ENCODE measurements around the gene FAF1.

- TF ChIP-seq, protein P1, sequence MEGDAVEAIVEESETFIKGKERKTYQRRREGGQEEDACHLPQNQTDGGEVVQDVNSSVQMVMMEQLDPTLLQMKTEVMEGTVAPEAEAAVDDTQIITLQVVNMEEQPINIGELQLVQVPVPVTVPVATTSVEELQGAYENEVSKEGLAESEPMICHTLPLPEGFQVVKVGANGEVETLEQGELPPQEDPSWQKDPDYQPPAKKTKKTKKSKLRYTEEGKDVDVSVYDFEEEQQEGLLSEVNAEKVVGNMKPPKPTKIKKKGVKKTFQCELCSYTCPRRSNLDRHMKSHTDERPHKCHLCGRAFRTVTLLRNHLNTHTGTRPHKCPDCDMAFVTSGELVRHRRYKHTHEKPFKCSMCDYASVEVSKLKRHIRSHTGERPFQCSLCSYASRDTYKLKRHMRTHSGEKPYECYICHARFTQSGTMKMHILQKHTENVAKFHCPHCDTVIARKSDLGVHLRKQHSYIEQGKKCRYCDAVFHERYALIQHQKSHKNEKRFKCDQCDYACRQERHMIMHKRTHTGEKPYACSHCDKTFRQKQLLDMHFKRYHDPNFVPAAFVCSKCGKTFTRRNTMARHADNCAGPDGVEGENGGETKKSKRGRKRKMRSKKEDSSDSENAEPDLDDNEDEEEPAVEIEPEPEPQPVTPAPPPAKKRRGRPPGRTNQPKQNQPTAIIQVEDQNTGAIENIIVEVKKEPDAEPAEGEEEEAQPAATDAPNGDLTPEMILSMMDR (IDR thresholded peaks at IDR 0.05) = no peak
- TF ChIP-seq POLR2A (IDR thresholded peaks at IDR 0.05) = no peak
Measured at GRCh38 chr1:50476800-50477199, 483.3 kb downstream of the FAF1 start.
